ENCODE measurements around the gene CARD10.

DNA sequence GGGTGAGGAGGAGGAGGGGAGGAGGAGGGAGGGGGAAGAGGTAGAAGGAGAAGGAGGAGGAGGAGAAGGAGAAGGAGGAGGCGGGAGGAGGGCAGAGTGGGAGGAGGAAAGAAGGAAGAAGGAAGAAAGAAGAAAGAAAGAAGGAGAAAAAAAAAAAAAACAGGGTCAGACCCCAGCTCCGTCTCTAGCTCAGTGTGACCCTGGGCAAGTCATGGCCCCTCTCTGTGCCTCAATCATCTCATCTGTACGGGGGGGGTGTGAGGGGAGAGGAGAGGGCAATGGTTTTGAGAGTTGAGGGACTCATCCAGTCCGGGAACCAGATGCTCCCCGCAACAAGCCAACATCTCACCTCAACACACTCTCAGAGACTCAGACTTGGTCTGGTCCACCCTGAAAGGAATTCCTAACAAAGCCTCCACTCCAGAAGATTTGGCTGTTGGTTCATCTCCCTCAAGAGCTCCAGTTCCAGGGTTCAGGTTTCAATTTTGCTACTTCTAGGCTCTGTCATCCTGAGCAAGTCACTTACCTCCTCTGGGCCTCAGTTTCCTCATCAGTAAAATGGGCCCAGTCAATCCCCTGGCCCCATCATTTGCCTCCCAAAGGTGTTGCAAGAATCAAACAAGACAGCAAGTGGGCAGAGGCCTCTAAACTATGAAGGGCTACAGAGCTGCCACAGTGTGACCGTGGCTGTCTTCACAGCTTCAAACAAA is 7.7 kb downstream of the CARD10 start:
- TF ChIP-seq CTCF (IDR thresholded peaks at IDR 0.05): no peak
- no peak for TF ChIP-seq EZH2 (IDR thresholded peaks at IDR 0.05)
- no peak for TF ChIP-seq EZH2phosphoT487 (IDR thresholded peaks at IDR 0.05)

Data from neural progenitor cell (in vitro differentiated cells).